ENCODE measurements around the gene DLGAP1.

DLGAP1 gene

DNA sequence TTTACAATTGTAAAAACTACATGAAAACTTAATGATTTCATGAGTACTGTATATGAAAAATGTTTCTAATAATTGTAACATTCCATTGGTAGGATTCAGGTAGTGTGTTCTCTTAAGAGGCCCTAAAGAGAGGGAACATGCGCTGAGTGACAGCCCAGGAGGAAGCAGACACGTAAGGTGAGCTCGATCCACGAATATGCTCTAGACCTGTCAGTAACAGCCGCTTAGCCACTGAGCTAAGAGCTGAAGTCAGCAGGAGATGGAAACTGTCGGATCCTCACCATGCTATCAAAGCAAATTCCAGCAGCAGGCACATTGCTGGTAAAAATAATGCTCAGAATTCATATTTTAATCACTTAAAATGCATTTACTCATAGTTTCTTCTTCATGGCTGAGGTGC, 658.7 kb downstream of the DLGAP1 start:
- no peaks in the 10 kb centered on the region for H3K36me3 ChIP-seq (ENCODE audit: insufficient read depth, low read length)
- no peak overlapping the region for H3K4me3 ChIP-seq (ENCODE audit: low read length)
- H3K9ac ChIP-seq (ENCODE audit: low read depth, low read length): no peak overlapping the region
- H3K9me3 ChIP-seq (replicated peaks; ENCODE audit: low read length): no peaks in the 10 kb centered on the region
- no peak overlapping the region for H3K4me2 ChIP-seq (ENCODE audit: low read length)
- no peaks in the 10 kb centered on the region for H3K4me1 ChIP-seq (ENCODE audit: control insufficient read depth, insufficient read depth, low read length)
- no peaks in the 10 kb centered on the region for H3K27me3 ChIP-seq (ENCODE audit: control insufficient read depth, insufficient read depth, low read length)

DNA sequence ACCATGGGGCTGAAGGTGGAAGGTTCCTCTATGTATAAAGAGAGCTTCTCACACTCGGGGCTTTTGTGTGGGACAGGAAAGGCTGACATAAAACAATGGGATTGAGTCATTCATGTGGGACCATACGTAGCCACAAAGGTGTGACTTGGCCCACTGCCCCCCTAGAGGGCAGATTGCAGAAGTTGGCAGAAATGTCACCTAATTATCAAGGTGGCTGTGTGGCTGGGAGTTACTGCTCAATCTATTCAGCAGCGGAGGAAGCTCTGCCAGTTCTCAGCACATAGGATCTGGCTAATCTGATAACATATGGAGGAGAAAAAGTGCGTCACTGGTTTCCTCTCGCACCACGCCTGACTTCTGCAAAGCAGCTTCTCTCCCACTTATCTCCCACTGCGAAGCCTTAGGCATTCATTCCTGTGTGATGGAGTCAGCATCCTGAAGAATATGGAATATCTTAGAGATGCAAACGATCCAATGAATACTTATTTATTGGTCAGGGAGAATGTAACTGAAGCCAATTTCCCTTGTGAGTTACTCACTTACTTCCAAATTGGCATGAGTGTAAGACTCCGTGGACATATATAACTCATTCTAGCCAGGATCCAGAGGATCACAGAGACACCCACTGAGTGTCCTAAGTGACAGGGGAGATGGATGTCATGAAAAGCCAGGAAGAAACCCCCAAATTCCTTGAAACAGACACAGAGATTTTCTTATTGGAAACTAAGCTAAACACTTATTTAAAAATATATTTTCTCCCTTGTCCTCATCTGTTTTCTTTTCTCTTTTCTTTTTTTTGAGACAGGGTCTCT, 660.4 kb downstream of the DLGAP1 start:
- Histone ChIP-seq H3K36me3 (ENCODE audit: insufficient read depth, low read length) (no peaks in the 10 kb centered on the region), H3K27me3 (ENCODE audit: control insufficient read depth, insufficient read depth, low read length) (no peaks in the 10 kb centered on the region), H3K4me3 (ENCODE audit: low read length) (no peak overlapping the region), H3K4me1 (ENCODE audit: control insufficient read depth, insufficient read depth, low read length) (no peaks in the 10 kb centered on the region), H3K4me2 (ENCODE audit: low read length) (no peak overlapping the region), H3K9me3 (replicated peaks; ENCODE audit: low read length) (no peaks in the 10 kb centered on the region), H3K9ac (ENCODE audit: low read depth, low read length) (no peak overlapping the region)

DNA sequence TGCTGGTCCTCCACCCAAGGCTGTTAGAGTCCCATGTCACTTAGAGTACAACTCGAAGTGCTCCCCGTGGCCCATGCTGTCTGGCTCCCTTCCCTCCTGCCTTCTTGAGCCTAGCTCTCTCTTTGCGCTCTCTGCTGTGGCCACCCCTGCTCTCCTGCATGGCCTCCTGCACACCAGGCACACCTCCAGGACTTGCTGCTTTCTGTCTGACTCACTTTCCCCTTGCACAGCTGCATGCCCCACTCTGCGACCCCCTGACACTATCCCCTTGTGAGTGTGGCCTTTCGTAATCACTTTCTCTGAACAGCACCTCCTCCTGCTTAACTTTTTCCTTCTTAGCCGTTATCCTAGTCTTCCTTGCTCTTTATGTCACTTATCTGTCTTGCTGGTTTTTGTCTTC, 661.6 kb downstream of the DLGAP1 start:
- H3K4me3 ChIP-seq (ENCODE audit: low read length): no peak overlapping the region
- no peaks in the 10 kb centered on the region for H3K4me1 ChIP-seq (ENCODE audit: control insufficient read depth, insufficient read depth, low read length)
- no peaks in the 10 kb centered on the region for H3K27me3 ChIP-seq (ENCODE audit: control insufficient read depth, insufficient read depth, low read length)
- no peaks in the 10 kb centered on the region for H3K36me3 ChIP-seq (ENCODE audit: insufficient read depth, low read length)
- H3K9ac ChIP-seq (ENCODE audit: low read depth, low read length): no peak overlapping the region
- no peak overlapping the region for H3K4me2 ChIP-seq (ENCODE audit: low read length)
- no peaks in the 10 kb centered on the region for H3K9me3 ChIP-seq (replicated peaks; ENCODE audit: low read length)

DNA sequence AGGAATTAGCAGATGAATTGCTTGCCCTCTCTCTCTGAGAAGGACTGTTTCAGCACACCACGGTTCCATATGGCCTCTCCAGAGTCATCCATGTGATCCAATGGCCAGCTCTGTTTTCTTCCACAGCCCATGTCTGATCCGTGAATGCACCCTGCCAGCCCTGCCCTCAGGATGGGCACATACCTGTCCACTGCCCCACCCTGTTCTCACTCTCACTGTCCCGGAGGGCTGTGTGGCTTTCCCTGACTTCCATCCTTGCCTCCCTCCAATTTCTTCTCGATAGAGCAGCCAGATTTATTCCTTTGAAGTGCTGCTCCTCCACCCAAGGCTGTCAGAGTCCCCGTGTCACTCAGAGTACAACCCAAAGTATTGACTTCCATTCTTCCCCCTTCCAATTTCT, 662.0 kb downstream of the DLGAP1 start:
- no peaks in the 10 kb centered on the region for H3K36me3 ChIP-seq (ENCODE audit: insufficient read depth, low read length)
- H3K9me3 ChIP-seq (replicated peaks; ENCODE audit: low read length): no peaks in the 10 kb centered on the region
- no peaks in the 10 kb centered on the region for H3K27me3 ChIP-seq (ENCODE audit: control insufficient read depth, insufficient read depth, low read length)
- H3K4me3 ChIP-seq (ENCODE audit: low read length): no peak overlapping the region
- H3K9ac ChIP-seq (ENCODE audit: low read depth, low read length): no peak overlapping the region
- H3K4me1 ChIP-seq (ENCODE audit: control insufficient read depth, insufficient read depth, low read length): no peaks in the 10 kb centered on the region
- H3K4me2 ChIP-seq (ENCODE audit: low read length): no peak overlapping the region

DNA sequence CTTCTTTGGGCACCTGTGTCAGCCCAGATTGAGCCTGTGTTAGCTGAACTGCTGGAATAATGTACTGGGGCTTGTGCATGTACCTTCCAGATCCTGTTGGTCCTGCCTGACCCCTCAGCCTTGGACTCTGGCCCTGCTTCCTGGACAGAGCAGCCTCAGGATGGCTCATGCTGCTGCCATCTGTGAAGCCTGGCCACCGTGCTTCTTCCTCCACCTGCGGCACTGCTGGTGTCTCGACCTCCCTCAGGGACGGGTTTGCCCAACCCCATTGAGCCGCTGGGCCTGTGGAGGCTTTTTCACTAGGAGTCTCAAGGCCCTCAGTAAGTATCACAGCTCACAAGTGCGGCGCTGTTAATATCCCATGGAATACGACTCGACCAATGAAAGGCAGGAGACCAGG, 662.4 kb downstream of the DLGAP1 start:
- no peaks in the 10 kb centered on the region for H3K27me3 ChIP-seq (ENCODE audit: control insufficient read depth, insufficient read depth, low read length)
- H3K4me3 ChIP-seq (ENCODE audit: low read length): no peak overlapping the region
- no peak overlapping the region for H3K4me2 ChIP-seq (ENCODE audit: low read length)
- H3K9me3 ChIP-seq (replicated peaks; ENCODE audit: low read length): no peaks in the 10 kb centered on the region
- no peak overlapping the region for H3K9ac ChIP-seq (ENCODE audit: low read depth, low read length)
- no peaks in the 10 kb centered on the region for H3K4me1 ChIP-seq (ENCODE audit: control insufficient read depth, insufficient read depth, low read length)
- H3K36me3 ChIP-seq (ENCODE audit: insufficient read depth, low read length): no peaks in the 10 kb centered on the region

DNA sequence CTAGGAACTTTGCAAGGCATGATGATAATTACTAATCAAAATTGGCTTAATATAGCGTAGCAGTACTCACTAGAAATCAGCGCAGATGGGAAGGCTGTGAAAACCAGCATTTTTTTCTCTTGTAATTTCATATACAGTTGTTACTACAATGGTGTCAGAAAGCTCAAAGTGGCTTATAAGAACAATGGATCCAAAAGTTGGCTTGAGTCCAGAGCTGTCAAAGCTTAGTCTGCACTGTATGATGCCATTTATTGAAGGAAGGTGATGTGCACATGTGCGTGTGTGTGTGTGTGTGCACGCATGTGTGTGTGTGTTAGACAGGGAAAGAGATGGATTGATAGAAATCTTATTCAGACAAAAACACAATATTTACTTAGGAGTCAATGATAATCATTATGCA, 663.9 kb downstream of the DLGAP1 start:
- H3K27me3 ChIP-seq (ENCODE audit: control insufficient read depth, insufficient read depth, low read length): no peaks in the 10 kb centered on the region
- H3K4me3 ChIP-seq (ENCODE audit: low read length): no peak overlapping the region

DNA sequence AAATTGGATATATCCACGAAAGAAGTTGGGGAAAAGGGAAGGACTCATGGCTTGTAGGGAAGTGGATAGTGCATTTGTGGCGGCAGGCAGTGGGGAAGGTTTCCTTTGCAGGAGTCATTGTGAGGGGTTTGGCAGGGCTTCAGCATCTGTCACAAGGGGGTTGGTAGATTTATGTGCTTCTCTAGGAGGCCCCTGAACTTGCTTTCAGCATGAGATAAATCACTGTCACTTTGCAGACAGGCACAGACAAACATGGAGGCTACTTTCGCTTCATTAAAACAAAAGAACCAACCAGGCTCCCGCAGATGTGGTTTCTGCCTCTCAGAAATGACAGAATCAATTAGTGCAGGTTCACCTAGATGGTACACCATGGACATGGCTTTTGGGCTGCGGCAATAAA, 664.4 kb downstream of the DLGAP1 start:
- no peaks in the 10 kb centered on the region for H3K36me3 ChIP-seq (ENCODE audit: insufficient read depth, low read length)
- H3K27me3 ChIP-seq (ENCODE audit: control insufficient read depth, insufficient read depth, low read length): no peaks in the 10 kb centered on the region
- no peak overlapping the region for H3K4me2 ChIP-seq (ENCODE audit: low read length)
- H3K4me3 ChIP-seq (ENCODE audit: low read length): no peak overlapping the region
- H3K9me3 ChIP-seq (replicated peaks; ENCODE audit: low read length): no peaks in the 10 kb centered on the region
- no peak overlapping the region for H3K9ac ChIP-seq (ENCODE audit: low read depth, low read length)
- no peaks in the 10 kb centered on the region for H3K4me1 ChIP-seq (ENCODE audit: control insufficient read depth, insufficient read depth, low read length)

More for the DNA sequence above, 663.9 kb downstream of the DLGAP1 start:
- Histone ChIP-seq H3K36me3 (ENCODE audit: insufficient read depth, low read length) (no peaks in the 10 kb centered on the region), H3K4me1 (ENCODE audit: control insufficient read depth, insufficient read depth, low read length) (no peaks in the 10 kb centered on the region), H3K9ac (ENCODE audit: low read depth, low read length) (no peak overlapping the region), H3K4me2 (ENCODE audit: low read length) (no peak overlapping the region), H3K9me3 (replicated peaks; ENCODE audit: low read length) (no peaks in the 10 kb centered on the region)

DNA sequence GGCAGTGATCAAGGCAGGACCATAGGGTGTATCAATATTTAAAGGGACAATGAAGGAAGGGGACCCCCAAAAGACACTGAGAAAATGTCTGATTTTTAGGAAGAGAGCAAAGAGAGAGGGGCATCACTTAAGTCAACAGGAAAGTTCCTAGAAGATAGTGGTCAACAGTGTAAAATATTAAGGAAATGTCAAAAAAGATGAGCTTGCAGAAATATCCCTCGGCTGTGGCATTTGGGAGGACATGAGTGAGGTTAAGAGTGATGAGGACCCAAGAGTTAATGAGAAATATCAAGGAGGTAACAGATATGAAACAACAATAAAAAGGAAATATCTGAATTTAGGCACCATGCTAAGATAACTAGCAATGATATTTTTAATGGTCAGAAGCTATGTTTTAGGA, 665.6 kb downstream of the DLGAP1 start:
- no peaks in the 10 kb centered on the region for H3K36me3 ChIP-seq (ENCODE audit: insufficient read depth, low read length)

DNA sequence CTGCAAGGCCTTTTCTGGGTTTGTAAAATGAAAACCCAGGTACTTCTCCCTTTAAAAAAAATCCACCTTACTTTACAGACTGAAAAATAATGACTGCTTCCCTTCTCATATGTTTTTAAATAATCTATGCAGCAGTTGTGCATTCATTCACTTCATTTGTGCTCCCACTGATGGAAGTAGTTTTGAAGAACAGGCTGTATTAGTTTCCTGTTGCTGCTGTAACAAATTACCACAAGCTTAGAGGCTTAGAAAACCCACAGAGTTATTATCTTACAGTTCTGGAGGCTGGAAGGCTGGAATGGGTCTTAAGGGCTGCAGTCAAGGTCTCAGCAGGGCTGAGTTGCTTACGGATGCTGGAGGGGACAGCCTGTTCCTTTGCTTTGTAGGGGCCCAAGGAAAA, 670.2 kb downstream of the DLGAP1 start:
- Histone ChIP-seq H3K9me3 (replicated peaks; ENCODE audit: low read length) (no peaks in the 10 kb centered on the region), H3K9ac (ENCODE audit: low read depth, low read length) (no peak overlapping the region), H3K4me1 (ENCODE audit: control insufficient read depth, insufficient read depth, low read length) (no peaks in the 10 kb centered on the region), H3K4me3 (ENCODE audit: low read length) (no peak overlapping the region), H3K36me3 (ENCODE audit: insufficient read depth, low read length) (no peaks in the 10 kb centered on the region), H3K4me2 (ENCODE audit: low read length) (no peak overlapping the region), H3K27me3 (ENCODE audit: control insufficient read depth, insufficient read depth, low read length) (no peaks in the 10 kb centered on the region)

More for the DNA sequence above, 665.6 kb downstream of the DLGAP1 start:
- H3K4me2 ChIP-seq (ENCODE audit: low read length): no peak overlapping the region
- no peaks in the 10 kb centered on the region for H3K4me1 ChIP-seq (ENCODE audit: control insufficient read depth, insufficient read depth, low read length)
- H3K4me3 ChIP-seq (ENCODE audit: low read length): no peak overlapping the region
- H3K9ac ChIP-seq (ENCODE audit: low read depth, low read length): no peak overlapping the region
- H3K9me3 ChIP-seq (replicated peaks; ENCODE audit: low read length): no peaks in the 10 kb centered on the region
- no peaks in the 10 kb centered on the region for H3K27me3 ChIP-seq (ENCODE audit: control insufficient read depth, insufficient read depth, low read length)

DNA sequence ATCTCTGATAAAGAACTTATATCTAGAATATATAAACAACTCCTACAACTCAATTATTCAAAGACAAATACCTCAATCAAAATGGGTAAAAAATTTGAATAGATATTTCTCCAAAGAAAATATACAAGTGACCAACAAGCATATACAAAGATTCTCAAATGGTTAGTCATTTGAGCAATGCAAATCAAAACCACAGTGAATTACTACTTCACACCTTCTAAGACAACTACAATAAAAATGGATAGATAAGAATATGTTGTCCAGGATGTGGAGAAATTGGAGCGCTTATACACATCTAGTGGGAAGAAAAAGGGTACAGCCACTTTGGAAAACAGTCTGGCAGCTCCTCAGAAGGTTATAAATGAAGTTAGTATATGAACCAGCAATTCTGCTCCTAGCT, 672.2 kb downstream of the DLGAP1 start:
- Histone ChIP-seq H3K4me3 (ENCODE audit: low read length) (no peak overlapping the region), H3K36me3 (ENCODE audit: insufficient read depth, low read length) (no peaks in the 10 kb centered on the region), H3K27me3 (ENCODE audit: control insufficient read depth, insufficient read depth, low read length) (no peaks in the 10 kb centered on the region), H3K9me3 (replicated peaks; ENCODE audit: low read length) (no peaks in the 10 kb centered on the region), H3K9ac (ENCODE audit: low read depth, low read length) (no peak overlapping the region), H3K4me1 (ENCODE audit: control insufficient read depth, insufficient read depth, low read length) (no peaks in the 10 kb centered on the region), H3K4me2 (ENCODE audit: low read length) (no peak overlapping the region)

DNA sequence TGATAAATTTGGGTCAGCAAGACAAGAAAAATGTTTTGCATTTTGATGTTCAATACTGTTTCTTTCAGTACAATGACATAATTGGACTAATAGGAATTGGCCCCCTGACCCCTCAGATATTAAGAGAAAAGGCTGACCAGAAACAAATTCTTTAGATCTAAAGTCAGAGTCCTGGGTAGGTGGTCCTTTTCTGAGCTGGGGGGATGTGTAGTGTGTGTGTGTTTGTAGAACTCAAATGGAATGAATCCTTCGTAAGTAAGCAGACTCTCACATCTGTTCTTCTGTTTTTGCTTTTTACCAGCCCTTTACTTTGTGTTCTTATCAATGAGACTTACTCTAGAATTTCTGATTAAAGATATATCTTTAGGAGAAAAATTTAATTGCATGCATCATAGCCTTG, 677.4 kb downstream of the DLGAP1 start:
- Histone ChIP-seq H3K9ac (ENCODE audit: low read depth, low read length) (no peak overlapping the region), H3K27me3 (ENCODE audit: control insufficient read depth, insufficient read depth, low read length) (peaks cover 19% of the 10 kb centered on the region)

DNA sequence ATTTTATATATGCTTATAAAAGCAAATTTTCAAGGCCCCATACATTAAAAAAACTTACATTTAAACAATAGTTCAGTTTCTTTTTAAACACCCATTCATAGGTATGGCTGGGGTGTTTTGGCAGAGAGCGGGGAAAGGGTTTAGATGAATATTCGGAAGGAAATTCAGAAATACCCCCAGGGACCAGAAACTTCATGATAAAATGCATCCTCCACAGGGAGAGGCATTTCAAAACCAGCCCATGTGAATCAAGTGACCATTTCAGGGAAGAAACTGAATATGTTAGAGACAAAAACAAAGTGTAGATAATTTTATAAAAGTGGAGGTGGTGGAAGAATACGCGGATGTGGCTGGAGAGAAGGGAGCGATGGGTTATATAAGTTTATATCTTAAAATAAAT, 678.0 kb downstream of the DLGAP1 start:
- Histone ChIP-seq H3K36me3 (ENCODE audit: insufficient read depth, low read length) (no peaks in the 10 kb centered on the region), H3K27me3 (ENCODE audit: control insufficient read depth, insufficient read depth, low read length) (peaks cover 19% of the 10 kb centered on the region), H3K9ac (ENCODE audit: low read depth, low read length) (no peak overlapping the region), H3K4me3 (ENCODE audit: low read length) (no peak overlapping the region), H3K4me2 (ENCODE audit: low read length) (no peak overlapping the region), H3K4me1 (ENCODE audit: control insufficient read depth, insufficient read depth, low read length) (no peaks in the 10 kb centered on the region), H3K9me3 (replicated peaks; ENCODE audit: low read length) (no peaks in the 10 kb centered on the region)

More for the DNA sequence above, 677.4 kb downstream of the DLGAP1 start:
- Histone ChIP-seq H3K4me1 (ENCODE audit: control insufficient read depth, insufficient read depth, low read length) (no peaks in the 10 kb centered on the region), H3K9me3 (replicated peaks; ENCODE audit: low read length) (no peaks in the 10 kb centered on the region), H3K4me2 (ENCODE audit: low read length) (no peak overlapping the region), H3K4me3 (ENCODE audit: low read length) (no peak overlapping the region), H3K36me3 (ENCODE audit: insufficient read depth, low read length) (no peaks in the 10 kb centered on the region)
